HG03139 (cell line): ENCODE results near the gene PPFIA1.
A peak's percentile ranks its signal among the peaks of the same experiment; 100 is the strongest.

Experiments used
- ATAC-seq: cut with Tn5 transposase; IDR thresholded peaks from one replicate; pipeline ENCODE4 v1.9.1; 2021; ENCODE audit not compliant: unreplicated experiment

PPFIA1 gene

DNA sequence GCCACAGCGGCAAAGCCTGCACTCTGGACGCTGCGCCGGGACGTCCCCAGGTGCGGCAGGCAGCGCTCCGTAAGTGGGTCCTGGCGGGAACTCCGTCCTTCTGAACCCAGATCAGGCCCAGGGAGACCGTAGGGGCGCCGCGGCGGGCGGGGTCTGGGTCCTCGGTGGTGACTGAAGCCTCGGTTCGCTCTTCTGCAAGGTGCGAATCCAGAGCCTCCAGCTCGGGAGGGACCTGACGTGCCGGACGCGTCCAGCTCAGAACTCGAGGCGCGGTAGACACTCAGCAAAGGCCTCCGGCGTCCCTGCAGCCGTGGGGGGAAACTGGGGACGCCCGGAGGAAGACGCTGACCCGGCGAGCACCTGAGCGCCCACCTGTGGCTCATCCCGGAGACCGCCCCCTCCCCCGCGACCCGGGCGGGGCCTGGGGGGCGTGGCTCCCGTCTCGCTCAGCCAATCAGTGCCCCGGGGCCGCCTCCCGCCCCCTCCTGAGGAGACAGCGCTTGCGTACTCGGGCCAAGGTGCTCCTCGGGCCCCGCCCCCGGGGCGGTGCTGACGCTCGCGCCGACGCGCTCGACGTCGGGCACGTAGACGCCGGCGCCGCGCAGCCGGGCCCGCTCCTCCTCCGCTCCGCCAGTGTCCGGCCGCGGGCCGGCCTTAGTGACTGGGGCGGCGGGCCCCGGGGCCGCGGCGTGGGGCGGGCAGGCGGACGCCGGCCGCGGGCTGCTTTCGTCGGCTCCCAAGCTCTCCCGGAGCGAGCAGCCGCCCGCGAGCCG, at the start of gene PPFIA1:
PPFIA1 (plus strand) TSS at position 587 of the 773 bp plus-strand sequence. CDS start 1,483 bp downstream, outside the sequence.
- peak; percentile 81 for ATAC-seq

DNA sequence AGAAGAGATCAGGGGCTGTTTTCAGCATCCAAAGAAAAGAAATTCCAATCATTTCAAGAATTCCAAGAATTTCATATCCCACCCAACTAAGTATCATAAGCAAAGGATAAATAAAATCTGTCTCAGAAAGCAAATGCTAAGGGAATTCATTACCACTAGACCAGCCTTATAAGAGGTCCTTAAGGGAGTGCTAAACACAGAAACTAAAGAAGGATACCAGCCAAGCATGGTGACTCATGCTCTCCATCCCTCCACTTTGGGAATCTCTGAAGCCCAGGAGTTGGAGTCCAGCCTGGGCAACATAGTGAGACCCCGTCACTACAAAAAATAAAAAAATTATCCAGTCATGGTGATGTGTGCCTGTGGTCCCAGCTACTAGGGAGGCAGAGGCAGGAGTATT, 49.6 kb upstream of the PPFIA1 start:
- ATAC-seq: no peak

DNA sequence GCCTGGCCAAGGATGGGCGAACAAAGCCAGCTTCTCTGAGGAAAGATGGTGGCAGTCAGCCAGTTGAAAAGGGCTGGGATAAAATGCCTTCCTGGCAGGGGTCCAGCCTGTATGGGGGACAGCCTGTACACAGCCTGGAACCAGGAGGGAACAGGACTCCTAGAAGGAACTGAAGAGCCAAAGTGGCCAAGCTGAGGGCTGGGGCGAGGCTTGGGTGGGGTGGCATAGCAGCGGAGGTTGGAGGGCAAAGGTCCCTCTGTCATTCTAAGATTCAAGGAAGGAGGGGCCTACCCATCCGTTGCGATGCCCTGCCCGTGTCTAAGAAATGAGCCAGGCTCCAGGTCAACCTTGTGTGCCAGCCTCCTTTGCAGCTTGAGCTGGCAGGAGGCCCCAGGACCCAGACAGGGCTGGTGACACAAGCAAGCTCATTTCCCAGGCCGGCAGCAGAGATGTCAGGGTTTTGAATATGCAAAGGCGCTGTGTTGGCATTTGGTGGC, 44.8 kb upstream of the PPFIA1 start:
- ATAC-seq: no peak

DNA sequence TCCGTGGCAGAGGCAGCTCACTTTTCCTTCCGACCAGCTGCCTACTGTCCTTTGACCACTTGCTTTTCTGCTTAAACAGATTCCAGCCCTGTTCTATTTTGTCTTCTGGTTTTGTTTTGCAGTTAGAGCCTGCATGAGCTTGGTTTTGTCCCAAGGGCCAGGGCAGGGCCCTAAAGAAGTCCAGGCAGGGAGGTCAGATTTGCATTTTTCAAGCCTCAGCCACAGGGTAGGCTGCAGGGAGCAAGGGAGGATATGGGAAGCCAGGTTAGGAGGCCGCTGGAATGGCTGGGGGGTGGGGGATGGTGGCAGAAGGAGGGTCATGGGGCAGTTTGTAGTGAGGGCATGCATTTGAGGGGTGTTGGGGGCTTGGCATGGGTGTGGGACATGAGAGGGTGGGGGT, 44.3 kb upstream of the PPFIA1 start:
- ATAC-seq: no peak

DNA sequence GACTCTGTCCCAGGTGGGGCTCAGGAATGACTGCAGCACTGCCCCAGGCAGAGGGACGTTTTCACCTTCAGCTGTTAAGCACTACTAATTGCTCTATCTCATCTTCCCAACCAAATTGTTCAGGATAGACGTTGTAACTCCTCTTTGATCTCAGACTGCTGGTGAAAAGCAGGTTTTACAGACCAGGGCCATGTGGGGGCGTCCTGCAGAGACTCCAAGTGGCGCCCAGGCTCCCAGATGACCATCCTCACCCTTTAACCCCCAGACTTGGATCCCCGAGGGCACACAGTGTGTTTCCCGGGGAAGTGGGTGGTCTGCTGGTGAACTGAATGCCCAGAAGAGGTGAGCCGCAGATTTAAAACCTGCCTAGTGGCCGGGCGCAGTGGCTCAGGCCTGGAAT, 43.5 kb upstream of the PPFIA1 start:
- ATAC-seq: no peak

DNA sequence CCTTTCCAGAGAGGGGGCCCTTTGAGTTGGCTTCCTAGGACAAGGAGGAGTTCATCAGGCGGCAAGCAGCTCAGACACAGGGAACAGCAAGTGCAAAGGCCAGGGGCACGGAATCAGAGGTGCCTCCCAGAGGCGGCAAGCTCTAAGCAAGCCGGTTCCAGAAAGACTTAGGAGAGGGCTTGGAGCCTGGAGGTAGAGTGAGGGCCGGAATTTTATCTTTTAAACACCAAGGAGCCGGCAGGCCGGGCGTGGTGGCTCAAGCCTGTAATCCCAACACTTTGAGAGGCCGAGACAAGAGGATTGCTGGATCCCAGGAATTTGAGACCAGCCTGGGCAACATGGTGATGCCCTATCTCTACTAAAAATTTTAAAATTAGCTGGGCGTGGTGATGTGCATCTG, 40.8 kb upstream of the PPFIA1 start:
- no peak for ATAC-seq

DNA sequence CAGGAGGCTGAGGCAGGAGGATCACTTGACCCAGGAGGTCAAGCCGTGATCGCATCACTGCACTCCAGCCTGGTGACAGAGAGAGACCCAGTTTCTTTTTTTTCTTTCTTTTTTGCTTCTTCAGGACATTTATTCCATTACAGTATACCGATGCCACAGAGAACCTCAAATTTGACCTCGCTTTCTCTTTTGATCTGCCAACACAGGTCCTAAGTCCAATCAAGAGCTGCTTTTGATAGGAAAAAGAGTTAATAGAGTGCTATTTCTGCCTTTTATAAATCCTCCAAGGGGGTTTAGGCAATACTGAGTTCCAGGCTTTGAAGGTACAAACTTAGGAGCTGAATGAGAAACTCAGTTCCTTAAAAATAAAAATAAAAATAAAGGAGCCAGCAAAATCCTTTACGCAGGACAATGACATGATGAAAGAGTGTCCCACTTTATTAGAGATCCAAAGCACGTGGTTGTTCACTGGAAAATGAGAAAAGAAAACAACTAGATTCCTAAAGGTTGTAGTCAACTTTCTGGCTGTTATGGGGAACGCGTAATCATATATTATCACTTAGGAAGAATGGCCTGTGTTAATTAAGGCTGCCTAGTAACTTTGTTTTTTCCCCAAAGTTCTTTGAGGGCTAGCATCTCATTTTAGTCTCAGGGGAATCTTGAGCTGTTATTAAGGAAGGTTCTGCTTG, 40.2 kb upstream of the PPFIA1 start:
- no peak for ATAC-seq

DNA sequence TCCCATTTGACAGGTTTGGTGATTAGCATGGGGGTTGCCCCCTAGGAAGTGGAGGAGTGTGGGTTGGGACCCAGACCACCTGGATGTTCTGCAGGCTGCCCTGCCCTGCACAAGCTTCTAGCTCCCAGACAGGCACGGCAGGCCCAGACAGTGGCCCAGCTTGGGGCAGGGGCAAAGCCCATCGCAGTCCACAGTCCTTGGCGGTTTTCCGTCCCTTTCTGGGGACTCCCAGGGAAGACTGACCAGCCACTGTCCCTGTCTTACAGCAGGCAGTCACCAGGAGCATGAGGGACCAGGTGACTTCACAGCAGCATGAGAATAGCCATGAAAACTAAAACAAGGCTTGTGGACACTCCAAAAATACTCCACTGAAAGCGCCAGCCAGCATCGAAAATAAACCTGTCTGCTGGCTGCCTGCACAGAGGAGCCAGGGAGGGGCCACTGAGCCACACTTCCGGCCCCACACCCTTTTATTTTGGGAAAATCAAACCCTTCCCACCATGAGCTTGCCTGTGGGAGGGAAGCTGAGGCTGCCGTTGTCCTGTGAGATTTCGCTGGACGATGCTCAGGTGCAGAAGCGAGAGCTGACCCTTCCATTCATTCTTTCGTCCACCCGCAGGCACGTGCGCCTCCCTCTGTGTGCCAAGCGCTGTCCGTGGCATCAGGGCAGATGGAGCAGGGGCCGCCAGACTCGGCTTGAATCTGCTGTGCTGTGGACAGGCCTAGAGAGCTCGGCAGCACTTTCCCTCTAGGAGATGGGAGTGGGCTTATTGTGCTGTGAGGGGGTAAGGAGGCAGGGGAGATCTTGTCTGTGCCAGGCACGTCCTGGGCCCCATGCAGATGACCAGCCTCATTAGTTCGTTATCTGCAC, 39.4 kb upstream of the PPFIA1 start:
- ATAC-seq: no peak

DNA sequence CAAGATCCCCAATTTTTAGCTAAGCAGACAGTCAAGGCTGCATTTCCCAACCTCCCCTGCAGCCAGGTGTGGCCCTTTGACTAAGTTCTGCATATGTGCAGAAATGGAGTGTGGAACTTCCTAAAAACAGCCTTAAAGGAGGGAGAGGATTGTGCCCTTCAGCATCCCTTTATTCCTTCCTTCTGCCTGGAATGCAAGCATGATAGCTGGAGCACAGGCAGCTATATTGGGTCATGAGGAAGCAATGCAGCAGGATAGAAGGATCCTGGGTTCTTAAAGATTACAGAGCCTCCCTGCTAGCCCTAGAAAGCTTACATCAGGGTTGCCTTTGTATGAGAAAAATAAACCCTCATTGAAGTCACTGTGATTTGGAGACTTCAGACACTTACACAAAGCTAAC, 37.5 kb upstream of the PPFIA1 start:
- ATAC-seq: no peak

DNA sequence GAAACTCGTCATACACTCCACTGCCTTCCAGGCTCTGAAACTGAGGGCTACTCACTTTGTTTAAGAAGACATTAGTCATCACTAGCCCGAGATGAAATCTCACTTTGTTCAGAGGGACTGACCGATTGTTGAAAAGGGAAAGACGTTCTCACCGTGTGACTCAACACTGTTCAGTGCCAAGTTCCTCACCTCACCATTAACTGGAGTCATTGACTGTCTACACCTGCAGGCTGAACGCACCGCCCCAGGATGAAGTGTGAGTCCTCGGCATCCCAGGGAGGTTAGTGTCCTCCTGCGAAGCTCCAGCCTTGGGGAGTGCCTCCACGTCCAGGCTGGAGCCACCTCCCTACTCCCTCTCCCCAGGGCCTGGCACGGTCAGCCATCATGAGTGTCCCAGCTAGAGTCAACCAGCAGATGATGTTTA, 37.0 kb upstream of the PPFIA1 start:
- ATAC-seq: no peak

DNA sequence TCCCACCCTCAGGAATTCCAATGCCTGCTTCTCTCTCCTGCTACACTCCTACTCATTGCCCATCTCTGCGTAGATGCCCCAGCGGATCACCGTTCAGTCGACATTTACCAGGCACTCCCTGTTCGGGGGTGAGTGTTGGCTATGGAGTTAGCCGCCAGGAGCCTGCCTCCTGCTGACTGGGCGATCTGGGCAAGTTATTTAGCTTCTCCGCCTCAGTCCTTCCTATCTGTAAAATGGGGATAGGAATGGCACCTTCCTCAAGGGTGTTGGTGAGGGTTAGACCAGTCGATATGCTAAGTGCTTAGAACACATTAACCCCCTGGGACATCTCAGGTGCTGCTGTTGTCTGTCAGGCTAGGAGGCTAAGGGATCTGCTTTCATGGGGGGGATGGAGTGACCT, 36.5 kb upstream of the PPFIA1 start:
- ATAC-seq: no peak

DNA sequence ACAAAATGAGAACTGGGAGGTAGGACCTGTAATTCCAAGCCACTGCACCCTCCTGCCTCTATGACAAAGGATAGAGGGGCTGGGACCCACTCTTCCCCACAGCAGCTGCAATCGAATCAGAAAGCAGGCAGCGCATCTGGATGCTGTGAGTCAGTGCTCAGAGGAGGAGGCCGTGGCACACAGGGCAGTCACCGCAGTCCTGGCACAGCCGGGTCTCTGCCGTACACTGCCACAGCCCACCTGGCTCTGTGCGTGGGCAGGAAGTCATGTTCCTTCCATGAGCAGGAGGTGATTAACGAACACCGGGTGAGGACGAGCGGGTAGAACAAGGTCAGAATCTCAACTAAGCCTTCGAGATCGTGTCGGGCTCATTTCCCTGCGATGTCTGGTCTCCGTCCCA, 30.2 kb upstream of the PPFIA1 start:
- no peak for ATAC-seq

DNA sequence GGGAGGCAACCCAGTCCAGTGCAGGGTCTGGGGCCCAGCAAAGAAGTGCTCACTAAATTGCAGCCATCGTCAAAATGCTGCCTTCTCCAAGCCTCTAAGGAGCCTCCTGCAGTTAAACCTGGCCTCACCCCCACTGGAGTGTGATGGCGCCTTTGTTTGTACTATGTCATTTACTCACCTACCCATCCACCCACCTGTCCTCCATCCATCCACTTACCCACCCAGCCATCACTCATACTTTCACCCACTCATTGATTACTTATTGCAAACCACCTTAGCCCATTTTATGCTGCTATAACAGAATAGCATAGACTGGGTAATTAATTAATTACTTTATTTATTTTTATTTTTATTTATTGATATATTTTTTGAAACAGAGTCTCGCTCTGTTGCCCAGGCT, 28.8 kb upstream of the PPFIA1 start:
- no peak for ATAC-seq

DNA sequence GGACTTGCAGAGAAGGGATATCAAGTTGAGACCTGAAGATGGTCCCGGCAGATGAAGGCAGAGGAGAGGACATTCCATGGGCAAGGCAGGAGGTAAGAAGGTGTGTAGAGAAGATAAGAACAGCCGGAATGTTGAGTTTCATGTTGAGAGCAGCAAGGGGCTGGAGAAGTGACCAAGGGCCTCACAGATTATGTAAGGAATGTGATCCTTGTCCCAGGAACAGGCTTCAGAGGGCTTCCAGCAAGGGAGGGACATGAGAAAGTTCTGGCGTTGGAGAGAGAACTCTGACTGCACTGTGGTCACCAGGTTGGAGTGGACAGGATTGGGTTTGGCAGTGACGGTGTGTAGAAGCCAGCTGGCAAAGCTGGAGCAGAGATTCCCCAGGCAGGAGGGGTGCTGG, 27.6 kb upstream of the PPFIA1 start:
- no peak for ATAC-seq

DNA sequence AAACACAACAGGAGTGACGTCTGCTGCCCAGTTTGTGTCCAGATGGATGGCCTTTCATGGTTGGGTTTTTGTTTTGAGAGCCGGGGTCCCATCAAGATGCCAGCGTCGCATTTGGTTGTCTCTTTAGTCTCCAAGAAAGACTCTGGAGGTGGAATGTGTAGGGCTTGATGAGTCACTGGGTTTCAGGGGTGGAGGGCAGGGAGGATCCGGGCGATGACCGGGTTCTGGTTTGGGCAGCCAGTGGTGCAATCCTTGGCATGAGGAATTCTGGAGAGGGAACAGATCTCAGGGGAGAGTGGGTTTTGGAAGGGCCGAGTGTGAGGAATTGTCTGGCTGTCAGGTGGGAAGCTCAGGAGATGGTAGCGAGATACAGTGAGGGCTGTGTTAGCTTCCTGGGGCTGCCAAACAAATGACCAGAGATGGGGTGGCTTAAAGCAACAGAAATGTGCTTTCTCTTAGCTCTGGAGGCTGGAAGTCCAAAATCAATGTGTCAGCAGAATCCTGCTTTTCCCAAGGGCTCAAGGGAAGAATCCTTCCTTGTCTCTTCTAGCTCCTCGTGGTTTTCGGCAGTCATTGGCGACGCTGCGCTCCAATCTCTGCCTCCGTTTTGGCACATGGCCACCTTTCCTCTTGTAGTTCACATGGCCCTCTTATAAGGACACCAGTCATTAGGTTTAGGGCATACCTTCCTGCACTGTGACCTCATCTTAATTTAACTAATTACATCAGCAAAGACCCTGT, 26.4 kb upstream of the PPFIA1 start:
- ATAC-seq: no peak

DNA sequence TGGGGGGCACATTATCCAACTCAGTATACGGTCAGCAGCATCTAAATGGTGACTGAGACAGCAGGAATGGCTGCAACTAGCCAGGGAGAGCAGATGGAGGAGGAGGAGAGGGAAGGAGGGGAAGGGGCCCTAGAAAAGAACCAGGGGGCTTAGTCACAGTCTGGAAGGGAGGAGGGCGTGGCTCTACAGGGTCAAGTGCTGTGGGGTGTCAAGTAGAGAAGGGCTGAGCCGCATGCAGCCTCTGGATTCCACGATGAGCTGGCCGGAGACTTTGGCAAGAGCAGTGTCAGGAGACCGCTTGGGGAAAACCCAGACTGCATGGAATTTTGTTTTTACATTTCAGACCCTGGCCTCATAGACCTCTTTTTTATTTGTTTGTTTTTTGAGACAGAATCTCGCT, 25.8 kb upstream of the PPFIA1 start:
- ATAC-seq: no peak

DNA sequence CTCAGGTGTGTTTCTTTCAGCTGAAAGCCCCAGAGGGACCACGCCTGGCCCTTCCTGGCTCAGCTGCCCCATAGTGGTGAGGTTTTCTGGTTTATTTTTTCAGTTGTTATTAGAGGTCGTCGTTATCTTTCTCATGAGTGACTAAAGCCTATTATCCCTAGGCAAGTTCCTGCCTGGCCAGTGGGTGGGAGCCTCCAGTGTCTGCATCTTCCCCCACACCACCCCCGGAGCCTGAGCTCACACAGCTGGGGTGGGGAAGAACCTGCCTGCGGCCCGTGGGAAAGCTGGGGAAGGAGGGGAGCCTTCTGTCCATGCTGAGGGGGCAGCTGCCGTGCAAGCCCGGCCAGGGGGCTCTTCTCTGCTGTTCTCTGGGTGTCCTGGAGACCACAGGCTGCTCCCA, 24.3 kb upstream of the PPFIA1 start:
- ATAC-seq: no peak

DNA sequence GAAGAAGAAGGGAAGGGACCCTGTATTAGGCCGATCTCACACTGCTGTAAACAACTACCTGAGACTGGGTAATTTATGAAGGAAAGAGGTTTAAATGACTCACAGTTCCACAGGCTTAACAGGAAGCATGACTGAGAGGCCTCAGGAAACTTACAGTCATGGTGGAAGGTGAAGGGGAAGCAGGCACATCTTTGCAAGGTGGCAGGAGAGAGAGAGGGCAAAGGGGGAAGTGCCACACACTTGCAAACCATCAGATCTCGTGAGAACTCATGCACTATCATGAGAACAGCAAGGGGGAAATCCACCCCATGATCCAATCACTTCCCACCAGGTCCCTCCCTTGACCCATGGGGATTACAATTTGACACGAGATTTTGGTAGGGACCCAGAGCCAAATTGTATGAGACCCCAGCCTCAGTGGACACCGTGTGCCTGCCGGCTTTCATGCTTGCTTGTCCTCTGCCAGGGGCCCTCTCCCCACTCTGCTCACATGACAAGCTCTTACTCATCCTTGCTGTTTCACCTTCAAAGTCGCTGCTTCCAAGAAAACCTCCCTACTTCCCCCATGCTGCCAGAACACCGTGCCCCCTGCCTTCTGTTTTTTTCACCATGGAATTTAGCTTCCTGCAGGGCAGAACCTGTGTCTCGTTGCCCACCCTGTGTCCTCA, 23.3 kb upstream of the PPFIA1 start:
- ATAC-seq: no peak

DNA sequence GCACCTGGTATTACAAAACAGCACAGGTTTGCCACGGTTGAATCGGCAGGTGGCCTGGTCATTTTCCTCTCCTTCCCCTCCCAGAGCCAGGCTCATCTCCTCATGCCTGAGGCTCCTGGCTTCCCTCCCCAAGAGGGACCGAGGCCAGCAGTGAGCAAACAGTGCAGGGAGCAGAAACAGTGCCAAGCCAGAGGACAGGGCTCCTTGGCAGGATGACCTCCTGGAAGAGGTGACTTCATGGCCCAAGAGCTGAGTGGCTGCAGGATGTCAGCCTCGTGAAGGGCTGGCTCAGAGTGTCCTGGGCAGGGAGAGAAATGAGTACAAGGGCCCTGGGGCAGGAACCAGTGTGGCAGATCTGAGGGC, 22.8 kb upstream of the PPFIA1 start:
- no peak for ATAC-seq

DNA sequence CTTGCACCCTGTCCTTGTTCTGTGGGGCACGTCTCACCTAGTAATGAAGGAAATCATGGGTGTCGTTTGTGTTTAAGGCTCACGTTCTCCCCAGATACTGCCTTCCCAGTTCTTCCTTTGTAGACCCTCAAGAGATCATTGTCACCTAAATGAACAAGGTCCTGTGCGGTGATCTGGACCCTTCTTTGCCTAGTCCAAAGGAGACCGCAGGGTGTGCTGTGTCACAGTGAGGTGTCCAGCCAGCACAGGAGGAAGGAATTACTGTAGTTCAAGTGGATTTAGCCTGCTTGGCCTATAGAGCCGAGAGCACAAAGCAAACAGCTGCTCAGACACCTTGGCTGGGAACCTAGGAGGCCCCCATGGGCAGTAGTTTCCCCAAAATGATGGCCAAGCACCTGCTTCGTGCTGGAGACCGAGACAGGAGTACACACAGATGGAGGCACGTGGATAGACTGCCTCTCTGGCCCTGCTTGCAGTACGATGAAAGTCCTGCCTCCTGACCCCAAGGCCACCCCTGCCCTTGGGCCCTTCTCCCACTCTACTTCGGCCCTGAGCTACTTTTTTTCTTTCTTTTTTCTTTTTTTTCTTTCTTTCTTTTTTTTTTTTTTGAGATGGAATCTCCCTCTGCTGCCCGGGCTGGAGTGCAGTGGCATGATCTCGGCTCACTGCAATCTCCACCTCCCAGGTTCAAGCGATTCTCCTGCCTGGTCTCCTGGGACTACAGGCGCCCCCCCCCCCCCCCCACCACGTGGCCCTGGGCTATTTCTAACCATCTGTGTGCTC, 19.4 kb upstream of the PPFIA1 start:
- ATAC-seq: no peak
